Astrocyte (in vitro differentiated cells and primary cell): ENCODE data around the gene DNAJC13.

Experiments
- CTCF ChIP-seq: IDR thresholded peaks from 2 replicates; pipeline ENCODE4 v1.5.1; 2011; ENCODE audit warnings: low read depth, mild to moderate bottlenecking, inconsistent platforms, low read length, moderate library complexity; ENCODE audit not compliant: insufficient read depth
- EZH2 ChIP-seq: IDR thresholded peaks from 2 replicates; pipeline ENCODE4 v1.6.1; 2012; ENCODE audit warnings: mild to moderate bottlenecking, low read length, inconsistent platforms; ENCODE audit not compliant: insufficient read depth

- no peak for TF ChIP-seq CTCF
- TF ChIP-seq EZH2, result no peak
Measured at GRCh38 chr3:132418916-132419315, 1.6 kb downstream of the DNAJC13 start.
